Subcutaneous adipose tissue (tissue), 4 donors: ENCODE data around the gene CDO1. TPM values are rescaled to one million over a fixed set of nuclear protein-coding genes. Genes with fewer than 3 reads are reported as not detected.

Experiments used
- CTCF ChIP-seq: fragments of 450-650 bp; IDR thresholded peaks from one replicate; pipeline ENCODE4 v1.5.1; 2016; ENCODE audit warnings: low read depth, mild to moderate bottlenecking, control low read depth, antibody characterized with exemption, moderate library complexity
- total RNA-seq, 4 donors: library from RNA; depleted of rRNA; stranded (reverse); fragments of >200 nt; gene quantifications; one replicate each; pipeline ENCODE4 v1.1.0, GENCODE V29; 2016

CDO1 gene
- total RNA-seq, 4 donors from 2014 or later: 74.2 to 349 (median 229) TPM

GRCh38 chr5:115801152-115801551 is 15.3 kb downstream of the CDO1 start:
- TF ChIP-seq CTCF: no peak

- no peak for TF ChIP-seq CTCF
These were observed 16.4 kb downstream of the CDO1 start for GRCh38 chr5:115800108-115800507.

GRCh38 chr5:115798252-115798651 is 18.2 kb downstream of the CDO1 start:
- no peak for TF ChIP-seq CTCF

- no peak for TF ChIP-seq CTCF
These were observed 19.8 kb downstream of the CDO1 start for GRCh38 chr5:115796656-115797055.

GRCh38 chr5:115795700-115796099 is 20.8 kb downstream of the CDO1 start:
- TF ChIP-seq CTCF: no peak

- TF ChIP-seq CTCF: no peak
These were observed 28.0 kb downstream of the CDO1 start for GRCh38 chr5:115788440-115788839.

- no peak for TF ChIP-seq CTCF
These were observed 29.0 kb downstream of the CDO1 start for GRCh38 chr5:115787426-115787825.
